Spleen (tissue), 13 donors: ENCODE measurements around the gene LIMS4. TPM values are rescaled to one million over a fixed set of nuclear protein-coding genes. Genes with fewer than 3 reads are reported as not detected.
"Not testable (repeated sequence)": the region's sequence is repeated elsewhere in the genome, so short reads cannot be mapped to it uniquely, and the experiment has no call there.

Experiments
- DNase-seq: peaks from one replicate; pipeline ENCODE4 v3.0.0-alpha.2; 2020
- H3K27ac ChIP-seq, 8 donors: fragments of 200-600 bp; sonication (generic) in 7 of 8; 1 replicate in 4 of 8; 2 replicates in 4 of 8; pipeline versions ENCODE4 v1.5.0 to v1.8.0; 2016 to 2021; ENCODE audit warnings: inconsistent platforms in 4 of 8, mild to moderate bottlenecking in 4 of 8, moderate library complexity in 1 of 8
- H3K27me3 ChIP-seq, 7 donors: fragments of 200-600 bp; sonication (generic) in 6 of 7; replicated peaks in 1 of 7; 1 replicate in 4 of 7; 2 replicates in 3 of 7; pipeline versions ENCODE4 v1.5.0 to v1.8.0; 2016 to 2021; ENCODE audit warnings: inconsistent platforms in 3 of 7, mild to moderate bottlenecking in 1 of 7
- H3K36me3 ChIP-seq, 6 donors: fragments of 200-600 bp; sonication (generic) in 5 of 6; 1 replicate in 4 of 6; 2 replicates in 2 of 6; pipeline versions ENCODE4 v1.5.0 to v1.8.0; 2016 to 2021; ENCODE audit warnings: inconsistent platforms in 2 of 6
- H3K4me1 ChIP-seq, 6 donors: fragments of 200-600 bp; sonication (generic) in 5 of 6; 1 replicate in 3 of 6; 2 replicates in 3 of 6; pipeline versions ENCODE4 v1.5.0 to v1.8.0; 2016 to 2021; ENCODE audit warnings: inconsistent platforms in 3 of 6
- H3K4me3 ChIP-seq, 8 donors: fragments of 200-600 bp; sonication (generic) in 7 of 8; 1 replicate in 4 of 8; 2 replicates in 4 of 8; pipeline versions ENCODE4 v1.5.0 to v1.8.0; 2016 to 2021; ENCODE audit warnings: inconsistent platforms in 4 of 8, mild to moderate bottlenecking in 4 of 8, moderate library complexity in 2 of 8
- H3K9me3 ChIP-seq, 8 donors: fragments of 200-600 bp; sonication (generic) in 7 of 8; 1 replicate in 4 of 8; 2 replicates in 4 of 8; pipeline versions ENCODE4 v1.5.0 to v1.8.0; 2016 to 2021; ENCODE audit warnings: inconsistent platforms in 4 of 8
- WGBS, 5 donors: extraction: QIAGEN DNeasy Blood & Tissue Kit in 3 of 5; methylation state at CpG; one replicate each; pipeline versions ENCODE4 v1.1.5 to v1.1.7; 2013 to 2018; 5-methylcytosine and 5-hydroxymethylcytosine counted together
- intact Hi-C: fragments of 100-400 bp; cut with DNase I; formaldehyde crosslinking; loops from one replicate; pipeline ENCODE4 v1.15.0; 2023; ENCODE audit warnings: low total_unique reads
- long read RNA-seq, 2 donors: transcript quantifications; one replicate each; lab custom pipeline, GENCODE V29; 2026
- polyA plus RNA-seq, 3 donors: library from polyadenylated mRNA; stranded (reverse); fragments of 200-250 nt; gene quantifications; one replicate each; pipeline ENCODE4 v1.2.1, GENCODE V29; 2013
- total RNA-seq, 7 donors: library from RNA; depleted of rRNA in 3 of 7; stranded (reverse); fragments of >200 nt in 3 of 7; fragmentation: NEBNext Ultra II Directional in 4 of 7; extraction: Animal tissue kit (Norgen Biotek cat#: 25700) in 4 of 7; gene quantifications; one replicate each; pipeline versions ENCODE4 v1.1.0 to v1.2.1, GENCODE V29; 2016 to 2021
- donor health status: healthy with polysubstance abuse.
- donor health status: DM: no; HTN: no; CAD: no; lungs with moderate emphysema.
- donor health status: DM: no; HTN: no; CAD: no.
- donor health status: Bipolar disorder and iron deficiency.
- donor health status: healthy.
- donor health status: DM: no; HTN: no; CAD: no.
- donor health status: DM: yes; HTN: yes; CAD: no.

Gene LIMS4
- 1 to 10 TPM in 5 of 7 donors, under 1 TPM in 1, not detected in 1; 0.69 to 3.3 (median 1.8) TPM for total RNA-seq
- under 1 TPM; 0.15 to 0.48 (median 0.46) TPM for polyA plus RNA-seq
- long read RNA-seq, donor 1 = 0 reads
- long read RNA-seq, donor 2 = 0 reads

GRCh38 chr2:110472171-110473058, at the start of gene LIMS4:
LIMS4 (minus strand) TSS chr2:110472816; CDS start chr2:110472778, 38 bp downstream.
- H3K36me3 ChIP-seq, DNase-seq, H3K4me1 ChIP-seq, H3K27ac ChIP-seq, H3K4me3 ChIP-seq, intact Hi-C loops, H3K27me3 ChIP-seq, H3K9me3 ChIP-seq: not testable (repeated sequence)
- no CpG with 5 or more reads among the region's 29 CpGs for WGBS, 5 donors

- H3K4me1 ChIP-seq, intact Hi-C loops, H3K9me3 ChIP-seq, H3K27me3 ChIP-seq, DNase-seq, H3K27ac ChIP-seq, H3K36me3 ChIP-seq, H3K4me3 ChIP-seq: not testable (repeated sequence)
- WGBS, 5 donors = no CpG with 5 or more reads among the region's 8 CpGs
These were observed 27.2 kb upstream of the LIMS4 start for GRCh38 chr2:110499755-110500377.

- H3K27me3 ChIP-seq, H3K9me3 ChIP-seq, DNase-seq, intact Hi-C loops, H3K4me1 ChIP-seq, H3K27ac ChIP-seq, H3K36me3 ChIP-seq, H3K4me3 ChIP-seq: not testable (repeated sequence)
- no CpG with 5 or more reads among the region's 6 CpGs for WGBS, 5 donors
These were observed 23.4 kb upstream of the LIMS4 start for GRCh38 chr2:110496027-110496426.

GRCh38 chr2:110494488-110494887, 21.9 kb upstream of the LIMS4 start:
- DNase-seq, H3K4me3 ChIP-seq, H3K9me3 ChIP-seq, H3K27me3 ChIP-seq, H3K4me1 ChIP-seq, H3K27ac ChIP-seq, H3K36me3 ChIP-seq, intact Hi-C loops: not testable (repeated sequence)
- no CpG with 5 or more reads among the region's 3 CpGs for WGBS, 5 donors

- H3K9me3 ChIP-seq, DNase-seq, H3K27me3 ChIP-seq, intact Hi-C loops, H3K4me1 ChIP-seq, H3K27ac ChIP-seq, H3K36me3 ChIP-seq, H3K4me3 ChIP-seq: not testable (repeated sequence)
- no CpG with 5 or more reads among the region's 1 CpG for WGBS, 5 donors
These were observed 16.4 kb upstream of the LIMS4 start for GRCh38 chr2:110488991-110489390.

GRCh38 chr2:110482697-110483096, 10.1 kb upstream of the LIMS4 start:
- H3K27me3 ChIP-seq, H3K9me3 ChIP-seq, H3K4me3 ChIP-seq, intact Hi-C loops, H3K36me3 ChIP-seq, H3K4me1 ChIP-seq, DNase-seq, H3K27ac ChIP-seq: not testable (repeated sequence)
- WGBS, 5 donors = no CpG with 5 or more reads among the region's 4 CpGs

- H3K4me1 ChIP-seq, H3K36me3 ChIP-seq, H3K27me3 ChIP-seq, DNase-seq, intact Hi-C loops, H3K27ac ChIP-seq, H3K9me3 ChIP-seq, H3K4me3 ChIP-seq: not testable (repeated sequence)
- no CpG with 5 or more reads among the region's 3 CpGs for WGBS, 5 donors
These were observed 8.6 kb upstream of the LIMS4 start for GRCh38 chr2:110481200-110481599.

GRCh38 chr2:110480084-110480483, 7.5 kb upstream of the LIMS4 start:
- H3K9me3 ChIP-seq, H3K27me3 ChIP-seq, H3K4me3 ChIP-seq, H3K4me1 ChIP-seq, intact Hi-C loops, H3K36me3 ChIP-seq, H3K27ac ChIP-seq, DNase-seq: not testable (repeated sequence)
- no CpG with 5 or more reads among the region's 4 CpGs for WGBS, 5 donors

- H3K9me3 ChIP-seq, DNase-seq, H3K4me1 ChIP-seq, intact Hi-C loops, H3K4me3 ChIP-seq, H3K27ac ChIP-seq, H3K36me3 ChIP-seq, H3K27me3 ChIP-seq: not testable (repeated sequence)
- WGBS, 5 donors = no CpG with 5 or more reads among the region's 7 CpGs
These were observed 4.8 kb upstream of the LIMS4 start for GRCh38 chr2:110477370-110477769.

GRCh38 chr2:110476952-110477351, 4.3 kb upstream of the LIMS4 start:
- H3K36me3 ChIP-seq, H3K9me3 ChIP-seq, intact Hi-C loops, DNase-seq, H3K4me3 ChIP-seq, H3K27me3 ChIP-seq, H3K4me1 ChIP-seq, H3K27ac ChIP-seq: not testable (repeated sequence)
- no CpG with 5 or more reads among the region's 6 CpGs for WGBS, 5 donors

GRCh38 chr2:110475627-110476359, 3.2 kb upstream of the LIMS4 start:
- H3K4me3 ChIP-seq, H3K9me3 ChIP-seq, H3K27me3 ChIP-seq, DNase-seq, intact Hi-C loops, H3K36me3 ChIP-seq, H3K27ac ChIP-seq, H3K4me1 ChIP-seq: not testable (repeated sequence)
- WGBS, 5 donors = no CpG with 5 or more reads among the region's 3 CpGs
